Esophagus muscularis mucosa (tissue), 4 donors: Measurements from ENCODE around the gene DPF3. TPM values are rescaled to one million over a fixed set of nuclear protein-coding genes. Genes with fewer than 3 reads are reported as not detected.

ENCODE experiments used
- DNase-seq: peaks from one replicate; pipeline ENCODE4 v3.0.0-alpha.2; 2017; ENCODE audit errors: extremely low spot score
- H3K27ac ChIP-seq, 4 donors: fragments of 200-600 bp; sonication (generic); replicated peaks in 1 of 4; 1 replicate in 3 of 4; 2 replicates in 1 of 4; pipeline ENCODE4 v1.5.1; 2016 to 2019; ENCODE audit warnings: mild to moderate bottlenecking in 1 of 4
- H3K27me3 ChIP-seq, 4 donors: fragments of 200-600 bp; sonication (generic); one replicate each; pipeline versions ENCODE4 v1.5.1 to v1.6.0; 2016 to 2019
- H3K36me3 ChIP-seq, 4 donors: fragments of 200-600 bp; sonication (generic); one replicate each; pipeline ENCODE4 v1.5.1; 2016 to 2019
- H3K4me1 ChIP-seq, 4 donors: fragments of 200-600 bp; sonication (generic); one replicate each; pipeline ENCODE4 v1.5.1; 2016 to 2019
- H3K4me3 ChIP-seq, 4 donors: fragments of 200-600 bp; sonication (generic); 1 replicate in 2 of 4; 2 replicates in 2 of 4; pipeline ENCODE4 v1.5.1; 2016 to 2019; ENCODE audit warnings: mild to moderate bottlenecking in 4 of 4, moderate library complexity in 1 of 4
- H3K9me3 ChIP-seq, 4 donors: fragments of 200-600 bp; sonication (generic); 1 replicate in 3 of 4; 2 replicates in 1 of 4; pipeline ENCODE4 v1.5.1; 2016 to 2019
- EP300 ChIP-seq: sonication (generic); formaldehyde crosslinking; IDR thresholded peaks from one replicate; pipeline ENCODE4 v1.6.1; 2017; ENCODE audit warnings: antibody characterized with exemption
- POLR2A ChIP-seq: fragments of 450-650 bp; IDR thresholded peaks from one replicate; pipeline ENCODE4 v1.6.1; 2017; ENCODE audit warnings: antibody characterized with exemption, moderate library complexity, mild to moderate bottlenecking, low read depth
- POLR2AphosphoS5 ChIP-seq, 2 donors: sonication (generic); formaldehyde crosslinking; IDR thresholded peaks; one replicate each; pipeline ENCODE4 v1.6.1; 2017; ENCODE audit warnings: antibody characterized with exemption in 2 of 2
- whole genome bisulfite sequencing: methylation state at CpG from one replicate; pipeline ENCODE4 v1.1.5; 2018; 5-methylcytosine and 5-hydroxymethylcytosine counted together
- intact Hi-C: fragments of 100-400 bp; cut with DNase I; formaldehyde crosslinking; loops from one replicate; pipeline ENCODE4 v1.15.1; 2023
- total RNA-seq, 4 donors: library from RNA; depleted of rRNA; stranded (reverse); fragments of >200 nt; gene quantifications; one replicate each; pipeline versions ENCODE4 v1.1.0 to v1.2.1, GENCODE V29; 2016
- TF ChIP-seq, protein P1 (sequence below), 3 experiments: fragments of 200-600 bp in 2 of 3; fragments of 450-650 bp in 1 of 3; sonication (generic) in 2 of 3; IDR thresholded peaks; one replicate each; pipeline ENCODE4 v1.5.1; 2017 to 2019; ENCODE audit warnings: antibody characterized with exemption in 3 of 3, mild to moderate bottlenecking in 2 of 3, moderate library complexity in 1 of 3

The DPF3 gene
- total RNA-seq, 4 donors from 2014 or later: 0.78 to 2.5 (median 1.7) TPM

- intact Hi-C loops: no loop called here
Observed at GRCh38 chr14:72605096-72605920, 288.6 kb downstream of the DPF3 start.

GRCh38 chr14:72604133-72604532, 289.8 kb downstream of the DPF3 start:
- H3K4me3 ChIP-seq: no peak overlapping the region
- intact Hi-C loops: no loop called here
- H3K4me1 ChIP-seq: no peaks in the 10 kb centered on the region
- DNase-seq: peak; percentile 37
- H3K27me3 ChIP-seq: no peaks in the 10 kb centered on the region
- H3K36me3 ChIP-seq: no peaks in the 10 kb centered on the region
- WGBS: 91% methylated on average over 3 of the region's 3 CpGs
- no peak overlapping the region for H3K27ac ChIP-seq
- H3K9me3 ChIP-seq: no peaks in the 10 kb centered on the region
- TF ChIP-seq, protein P1, sequence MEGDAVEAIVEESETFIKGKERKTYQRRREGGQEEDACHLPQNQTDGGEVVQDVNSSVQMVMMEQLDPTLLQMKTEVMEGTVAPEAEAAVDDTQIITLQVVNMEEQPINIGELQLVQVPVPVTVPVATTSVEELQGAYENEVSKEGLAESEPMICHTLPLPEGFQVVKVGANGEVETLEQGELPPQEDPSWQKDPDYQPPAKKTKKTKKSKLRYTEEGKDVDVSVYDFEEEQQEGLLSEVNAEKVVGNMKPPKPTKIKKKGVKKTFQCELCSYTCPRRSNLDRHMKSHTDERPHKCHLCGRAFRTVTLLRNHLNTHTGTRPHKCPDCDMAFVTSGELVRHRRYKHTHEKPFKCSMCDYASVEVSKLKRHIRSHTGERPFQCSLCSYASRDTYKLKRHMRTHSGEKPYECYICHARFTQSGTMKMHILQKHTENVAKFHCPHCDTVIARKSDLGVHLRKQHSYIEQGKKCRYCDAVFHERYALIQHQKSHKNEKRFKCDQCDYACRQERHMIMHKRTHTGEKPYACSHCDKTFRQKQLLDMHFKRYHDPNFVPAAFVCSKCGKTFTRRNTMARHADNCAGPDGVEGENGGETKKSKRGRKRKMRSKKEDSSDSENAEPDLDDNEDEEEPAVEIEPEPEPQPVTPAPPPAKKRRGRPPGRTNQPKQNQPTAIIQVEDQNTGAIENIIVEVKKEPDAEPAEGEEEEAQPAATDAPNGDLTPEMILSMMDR (IDR thresholded peaks at IDR 0.05): no peak
- TF ChIP-seq EP300 (no peak), POLR2A (no peak), POLR2AphosphoS5 (IDR thresholded peaks at IDR 0.05) (no peak)

More at GRCh38 chr14:72605096-72605920, 288.6 kb downstream of the DPF3 start:
- Histone ChIP-seq H3K27me3 (no peaks in the 10 kb centered on the region), H3K4me3 (no peak overlapping the region), H3K4me1 (no peaks in the 10 kb centered on the region), H3K9me3 (no peaks in the 10 kb centered on the region), H3K36me3 (no peaks in the 10 kb centered on the region), H3K27ac (no peak overlapping the region)
- TF ChIP-seq EP300 (no peak), POLR2AphosphoS5 (IDR thresholded peaks at IDR 0.05) (no peak), POLR2A (no peak)
- TF ChIP-seq, protein P1 (IDR thresholded peaks at IDR 0.05): no peak
- peak; percentile 89 for DNase-seq
- WGBS: 85% methylated on average over 16 of the region's 18 CpGs

- intact Hi-C loops: no loop called here
- 86% methylated on average over 4 of the region's 4 CpGs for WGBS
- TF ChIP-seq, protein P1 (IDR thresholded peaks at IDR 0.05): no peak
- no peak for TF ChIP-seq POLR2AphosphoS5 (IDR thresholded peaks at IDR 0.05)
- H3K36me3 ChIP-seq: no peaks in the 10 kb centered on the region
- DNase-seq: peak; percentile 86
- no peak overlapping the region for H3K4me3 ChIP-seq
- no peaks in the 10 kb centered on the region for H3K4me1 ChIP-seq
- no peaks in the 10 kb centered on the region for H3K9me3 ChIP-seq
- no peaks in the 10 kb centered on the region for H3K27me3 ChIP-seq
- H3K27ac ChIP-seq: no peak overlapping the region
Observed at GRCh38 chr14:72603639-72604038, 290.3 kb downstream of the DPF3 start.

GRCh38 chr14:72600551-72601330, 293.2 kb downstream of the DPF3 start:
- no peak for TF ChIP-seq POLR2AphosphoS5 (IDR thresholded peaks at IDR 0.05)
- TF ChIP-seq EP300: no peak
- no peak for TF ChIP-seq POLR2A
- TF ChIP-seq, protein P1 (IDR thresholded peaks at IDR 0.05): no peak

More at GRCh38 chr14:72600551-72601330, 293.2 kb downstream of the DPF3 start:
- H3K9me3 ChIP-seq: no peaks in the 10 kb centered on the region
- WGBS: 68% methylated on average over 9 of the region's 9 CpGs
- intact Hi-C loops: no loop called here
- no peaks in the 10 kb centered on the region for H3K27me3 ChIP-seq
- no peak overlapping the region for H3K27ac ChIP-seq
- no peak overlapping the region for H3K4me3 ChIP-seq
- DNase-seq: no peak
- no peaks in the 10 kb centered on the region for H3K4me1 ChIP-seq
- H3K36me3 ChIP-seq: no peaks in the 10 kb centered on the region
